HuH-7 (cell line): ENCODE results near the gene RNF186.
"Not testable (repeated sequence)": the region's sequence is repeated elsewhere in the genome, so short reads cannot be mapped to it uniquely, and the experiment has no call there.

Source experiments
- DNase-seq: peaks from one replicate; pipeline ENCODE4 v3.0.0; 2011; ENCODE audit warnings: low spot score

RNF186 gene, protein sequence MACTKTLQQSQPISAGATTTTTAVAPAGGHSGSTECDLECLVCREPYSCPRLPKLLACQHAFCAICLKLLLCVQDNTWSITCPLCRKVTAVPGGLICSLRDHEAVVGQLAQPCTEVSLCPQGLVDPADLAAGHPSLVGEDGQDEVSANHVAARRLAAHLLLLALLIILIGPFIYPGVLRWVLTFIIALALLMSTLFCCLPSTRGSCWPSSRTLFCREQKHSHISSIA

DNA sequence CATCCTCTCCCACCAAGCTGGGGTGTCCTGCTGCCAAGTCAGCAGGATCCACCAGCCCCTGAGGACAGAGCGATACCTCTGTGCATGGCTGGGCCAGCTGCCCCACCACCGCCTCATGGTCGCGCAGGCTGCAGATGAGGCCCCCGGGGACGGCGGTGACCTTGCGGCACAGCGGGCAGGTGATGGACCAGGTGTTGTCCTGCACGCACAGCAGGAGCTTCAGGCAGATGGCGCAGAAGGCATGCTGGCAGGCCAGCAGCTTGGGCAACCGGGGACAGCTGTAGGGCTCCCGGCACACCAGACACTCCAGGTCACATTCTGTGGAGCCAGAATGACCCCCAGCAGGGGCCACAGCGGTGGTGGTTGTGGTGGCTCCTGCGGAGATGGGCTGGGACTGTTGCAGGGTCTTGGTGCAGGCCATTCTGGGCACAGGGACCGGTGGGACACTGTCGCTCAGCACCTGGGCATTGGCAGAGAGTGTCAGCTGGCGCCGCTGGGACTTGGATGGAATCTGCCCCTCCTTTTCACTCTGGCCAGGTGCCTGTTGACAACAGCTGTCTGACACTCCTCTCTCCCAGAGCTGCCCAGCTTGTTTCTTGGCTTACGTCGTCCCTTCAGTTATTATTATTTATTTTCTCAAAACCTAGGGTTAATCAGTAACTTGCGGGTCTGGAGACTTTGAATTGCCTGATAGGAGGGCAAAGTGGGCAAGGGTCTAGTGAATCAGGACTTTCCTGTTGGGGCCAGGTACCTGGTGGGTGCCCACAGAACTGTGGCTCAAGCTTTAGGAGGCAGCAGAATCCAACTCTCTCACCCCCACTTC lies at the start of gene RNF186:
TSS of gene RNF186 (minus strand) at position 603 of the 823 bp plus-strand sequence. CDS start at position 421, 182 bp downstream.
- no peak for DNase-seq

DNA sequence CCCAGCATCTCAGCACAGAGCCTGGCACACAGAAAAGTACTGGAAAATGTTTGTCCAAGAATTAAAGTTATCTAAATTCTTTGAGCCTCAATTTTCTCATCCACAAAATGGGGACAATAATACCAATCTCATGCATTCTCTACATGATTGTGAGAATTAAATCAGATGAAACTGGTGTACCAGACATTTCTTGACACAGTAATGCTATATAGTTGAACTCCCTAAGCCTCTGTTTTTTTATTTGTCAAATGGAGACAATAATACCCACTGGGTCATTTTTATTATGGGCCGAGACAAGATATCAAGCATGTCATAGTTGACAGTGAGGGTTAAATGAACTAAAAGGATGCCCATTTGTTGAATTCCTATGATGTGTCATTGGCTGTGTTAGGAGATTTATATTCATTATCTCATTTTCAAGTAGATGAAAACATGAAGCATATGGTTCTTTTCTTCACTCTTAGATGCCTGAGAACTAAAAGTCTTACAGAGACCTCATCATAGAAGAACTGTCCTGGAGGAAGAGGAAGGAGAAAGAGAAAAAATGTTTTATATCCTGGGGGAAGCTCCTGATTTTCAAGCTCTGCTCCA lies 49.6 kb upstream of the RNF186 start:
- DNase-seq = no peak

DNA sequence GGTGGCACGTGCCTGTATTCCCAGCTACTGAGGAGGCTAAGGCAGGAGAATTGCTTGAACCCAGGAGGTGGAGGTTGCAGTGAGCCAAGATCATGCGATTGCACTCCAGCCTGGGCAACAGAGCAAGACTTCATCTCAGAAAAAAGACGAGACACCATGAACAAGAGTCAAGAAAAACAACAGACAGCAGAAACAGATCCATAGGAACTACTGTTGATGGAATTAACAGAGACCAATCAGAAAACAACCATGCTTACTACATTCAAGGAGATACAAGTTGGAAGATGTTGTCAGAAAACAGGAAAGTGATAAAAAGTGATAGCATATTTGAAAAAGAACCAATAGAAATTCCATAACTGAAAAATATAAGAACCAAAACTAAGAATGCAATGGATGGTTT lies 47.9 kb upstream of the RNF186 start:
- DNase-seq = no peak

DNA sequence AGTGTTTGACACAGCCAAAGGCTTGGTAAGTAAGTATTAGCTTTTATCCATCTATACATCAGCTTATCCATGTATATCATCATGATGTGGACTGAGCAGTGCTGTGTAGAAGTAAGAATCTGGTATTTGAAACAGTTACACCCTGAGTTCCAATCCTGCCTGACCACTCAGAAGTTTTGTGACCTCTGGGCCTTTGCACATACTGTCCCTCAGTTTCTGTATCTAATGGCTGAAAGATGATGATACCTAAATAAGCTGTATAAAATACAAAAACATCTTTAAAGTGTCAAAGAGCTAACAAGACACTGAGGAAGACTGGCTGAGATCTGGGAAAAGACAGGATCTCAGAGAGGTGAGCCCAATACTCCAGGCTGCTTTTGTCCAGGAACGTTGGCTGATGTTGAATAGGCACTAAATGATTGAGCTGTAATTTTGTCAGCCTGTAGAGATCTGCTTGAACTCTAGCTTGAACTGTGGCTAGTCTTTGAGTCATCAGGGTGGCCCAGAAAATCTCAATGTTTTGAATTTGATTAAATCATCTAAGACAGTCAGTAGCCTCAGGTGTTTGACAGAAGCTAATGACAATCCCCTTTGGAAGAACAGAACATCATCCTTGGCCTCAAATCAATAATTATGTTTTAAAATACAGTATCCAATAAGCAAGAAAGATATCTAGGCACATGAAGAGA lies 46.9 kb upstream of the RNF186 start:
- no peak for DNase-seq

DNA sequence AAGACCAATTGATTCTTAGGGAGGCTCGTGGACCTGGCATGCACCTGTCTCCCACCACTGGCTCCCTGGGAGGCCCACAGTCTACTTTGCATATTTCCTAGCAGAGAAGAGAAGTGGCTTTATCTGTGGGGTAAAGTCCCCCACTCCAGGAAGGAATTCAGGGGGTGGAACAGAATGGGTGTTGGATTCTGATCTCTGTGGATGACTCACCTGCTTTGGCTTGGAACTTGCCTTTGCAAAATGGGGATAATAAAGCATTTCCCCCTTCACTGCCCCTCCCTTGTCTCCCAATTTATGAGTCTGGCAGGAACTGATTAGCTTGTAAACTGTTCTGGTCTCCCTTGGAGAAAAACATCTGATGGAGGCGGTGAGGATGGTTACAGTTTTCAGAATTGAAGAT lies 46.0 kb upstream of the RNF186 start:
- DNase-seq = no peak

DNA sequence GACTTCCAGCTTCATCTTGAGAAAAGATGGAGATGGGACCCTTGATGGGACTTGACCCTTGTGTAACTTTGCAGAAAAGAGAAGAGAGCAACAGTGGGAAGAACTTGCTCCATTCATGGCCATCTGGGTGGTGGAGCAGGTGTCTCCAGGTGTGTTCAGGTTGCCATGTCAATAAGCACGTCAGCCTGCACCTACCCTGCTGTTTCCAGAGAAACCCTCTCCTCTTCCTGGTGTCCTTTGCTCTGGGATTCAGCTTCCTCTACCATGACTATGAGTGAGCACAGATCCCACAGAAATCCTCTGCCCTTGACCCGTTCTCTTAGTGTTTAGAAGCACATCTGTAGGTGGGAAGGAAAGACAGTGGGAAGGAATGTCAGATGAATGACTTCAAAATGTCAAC lies 45.3 kb upstream of the RNF186 start:
- DNase-seq = no peak

DNA sequence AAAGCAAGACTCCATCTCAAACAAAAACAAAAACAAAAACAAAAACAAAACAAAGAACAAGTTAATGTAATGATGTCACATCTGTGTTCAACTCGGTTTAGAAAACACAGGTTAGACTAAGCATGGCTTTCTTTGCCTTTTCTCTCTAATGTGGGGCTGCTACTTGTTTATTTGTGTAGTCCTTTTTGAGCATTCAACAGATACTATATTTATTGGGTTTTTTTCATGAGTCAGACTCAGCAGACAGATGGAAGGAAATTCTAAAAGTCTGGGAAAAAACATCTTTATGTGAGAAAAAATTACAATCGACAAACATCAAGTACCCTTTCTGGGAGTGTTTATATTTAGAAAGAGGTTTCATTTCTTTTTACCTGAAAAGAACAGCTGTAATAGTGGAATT lies 44.8 kb upstream of the RNF186 start:
- DNase-seq = no peak

DNA sequence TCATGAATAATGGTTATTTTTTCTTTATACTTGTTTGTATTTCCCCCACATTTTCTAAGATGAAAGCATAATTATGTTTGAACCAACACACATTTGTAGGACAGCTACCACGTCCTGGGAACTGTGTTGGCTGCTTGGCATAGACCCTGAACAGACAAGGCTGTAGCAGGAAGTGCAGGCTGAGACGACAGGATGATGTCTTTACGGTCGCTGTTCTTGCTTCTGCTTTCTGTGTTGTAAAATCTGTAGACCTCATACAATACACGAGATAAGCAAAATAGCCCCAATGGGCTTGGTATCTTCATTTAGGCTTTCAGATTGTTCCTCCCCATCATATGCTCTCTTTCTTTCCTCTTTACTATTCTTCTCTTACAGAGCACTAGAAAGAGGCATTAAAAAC lies 43.8 kb upstream of the RNF186 start:
- DNase-seq = no peak

DNA sequence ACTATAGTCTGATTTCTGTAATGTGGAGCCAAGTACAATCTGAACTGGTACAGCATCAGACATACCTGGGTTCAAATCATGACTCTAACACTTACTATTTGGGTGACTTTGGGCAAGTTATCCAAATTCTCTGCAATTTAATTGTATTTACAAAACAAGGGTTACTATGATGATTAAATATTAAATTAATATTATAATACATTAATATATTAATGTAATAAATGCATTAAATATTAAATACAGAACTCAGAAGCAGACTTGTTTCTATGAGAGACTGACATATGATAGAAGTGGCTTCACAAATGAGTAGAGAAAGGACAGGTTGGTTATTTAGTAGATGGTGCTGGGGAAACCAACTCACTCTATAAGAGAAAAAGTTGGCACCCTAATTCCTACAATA lies 39.8 kb upstream of the RNF186 start:
- DNase-seq = no peak

DNA sequence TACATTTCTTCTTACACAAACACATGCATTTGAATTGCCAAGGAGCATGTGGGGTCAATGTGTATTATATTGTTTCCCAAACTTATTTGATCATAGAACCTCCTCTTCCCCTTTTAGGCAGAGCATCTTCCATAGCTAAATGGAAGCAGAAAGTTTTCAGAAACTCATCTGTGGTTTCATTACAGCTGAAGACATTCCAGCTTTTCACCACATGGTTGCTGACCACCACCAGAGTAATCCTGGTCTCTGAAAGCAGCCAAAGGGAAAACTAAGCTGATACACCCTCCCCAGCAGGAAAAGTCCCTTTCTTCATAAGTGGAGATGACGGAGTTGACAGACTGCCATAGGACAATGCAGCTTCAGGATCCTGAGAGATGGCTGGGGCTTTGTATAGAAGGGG lies 37.0 kb upstream of the RNF186 start:
- DNase-seq = no peak

DNA sequence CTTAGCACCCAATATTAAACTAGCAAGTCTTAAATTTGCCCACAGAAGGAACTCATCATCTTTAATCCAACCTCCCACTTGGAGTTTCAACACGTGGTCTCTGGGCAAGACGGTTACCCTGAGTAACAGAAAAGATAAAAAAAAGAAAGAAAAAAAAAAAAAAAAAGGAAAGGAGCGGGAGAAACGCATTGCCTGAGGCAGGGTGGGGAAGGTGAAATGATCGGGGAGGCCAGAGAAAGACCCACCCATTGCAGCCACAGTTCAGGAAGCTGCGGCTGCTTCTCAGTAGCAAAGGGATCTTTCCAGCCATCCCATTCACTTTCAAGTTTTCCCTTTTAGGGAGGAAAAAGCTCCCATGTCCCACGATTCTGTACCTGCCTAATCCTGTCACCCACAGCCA lies 35.1 kb upstream of the RNF186 start:
- DNase-seq = no peak

DNA sequence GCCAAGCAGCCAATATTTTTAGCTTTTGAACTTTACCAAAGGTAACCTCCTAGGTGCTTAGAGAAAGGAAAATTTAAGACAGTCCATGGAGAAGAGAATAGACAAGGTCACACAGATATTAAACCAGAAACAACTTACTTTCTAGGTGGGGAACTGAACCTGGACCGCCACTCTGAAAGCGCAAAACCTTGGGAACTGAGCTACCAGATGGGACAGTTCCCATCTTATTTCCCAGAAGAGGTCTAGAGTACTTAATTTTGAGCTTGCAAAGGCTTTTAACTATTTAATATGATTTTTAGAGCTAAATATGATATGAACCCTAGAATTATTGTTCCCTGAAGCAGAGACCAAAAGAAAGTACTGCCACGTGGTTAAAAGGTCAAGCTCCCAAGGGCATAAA lies 34.2 kb upstream of the RNF186 start:
- DNase-seq = not testable (repeated sequence)

DNA sequence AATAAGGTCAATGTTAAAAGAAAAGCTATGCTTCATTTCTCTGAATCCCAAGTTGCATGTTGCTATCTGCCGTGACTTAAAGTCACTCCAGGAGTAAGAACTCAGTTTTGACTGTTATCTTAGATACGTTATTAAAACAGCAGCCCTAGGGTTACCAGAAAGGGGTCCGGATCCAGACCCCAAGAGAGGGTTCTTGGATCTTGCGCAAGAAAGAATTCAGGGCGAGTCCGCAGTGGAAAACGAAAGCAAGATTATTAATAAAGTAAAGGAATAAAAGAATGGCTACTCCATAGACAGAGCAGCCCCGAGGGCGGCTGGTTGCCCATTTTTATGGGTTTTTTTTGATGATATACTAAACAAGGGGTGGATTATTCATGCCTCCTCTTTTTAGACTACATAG lies 32.3 kb upstream of the RNF186 start:
- not testable (repeated sequence) for DNase-seq

DNA sequence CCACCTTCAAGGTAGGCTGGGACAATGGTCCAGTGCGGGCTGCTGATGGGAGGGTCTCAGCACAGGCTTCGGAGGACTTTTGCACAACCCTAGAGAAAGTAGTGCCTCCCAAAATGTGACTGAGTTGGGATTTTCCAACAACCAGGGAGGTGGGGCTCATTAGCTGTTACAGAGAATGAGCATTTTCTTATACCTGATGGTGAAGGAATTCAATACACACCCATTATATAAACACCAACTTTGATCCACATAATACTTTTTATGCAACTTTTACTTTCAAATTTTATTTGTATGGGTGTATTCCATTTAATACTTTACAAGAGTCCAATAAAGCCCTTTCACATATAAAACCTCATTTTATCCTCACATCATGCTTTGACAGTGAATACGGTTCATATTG lies 31.3 kb upstream of the RNF186 start:
- DNase-seq = no peak

DNA sequence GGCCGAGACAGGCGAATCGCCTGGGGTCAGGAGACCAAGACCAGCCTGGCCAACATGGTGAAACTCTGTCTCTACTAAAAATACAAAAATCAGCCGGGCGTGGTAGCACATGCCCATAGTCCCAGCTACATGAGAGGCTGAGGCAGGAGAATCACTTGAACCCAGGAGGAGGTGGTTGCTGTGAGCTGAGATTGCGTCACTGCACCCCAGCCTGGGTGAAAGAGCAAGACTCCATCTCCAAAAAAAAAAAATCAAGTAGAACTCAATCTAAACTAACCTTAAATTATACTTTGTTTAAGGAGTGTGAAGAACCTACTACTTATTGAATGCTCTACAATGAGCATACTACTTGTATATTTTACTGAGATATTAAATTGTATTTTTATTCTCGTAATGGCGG lies 30.5 kb upstream of the RNF186 start:
- DNase-seq = no peak

DNA sequence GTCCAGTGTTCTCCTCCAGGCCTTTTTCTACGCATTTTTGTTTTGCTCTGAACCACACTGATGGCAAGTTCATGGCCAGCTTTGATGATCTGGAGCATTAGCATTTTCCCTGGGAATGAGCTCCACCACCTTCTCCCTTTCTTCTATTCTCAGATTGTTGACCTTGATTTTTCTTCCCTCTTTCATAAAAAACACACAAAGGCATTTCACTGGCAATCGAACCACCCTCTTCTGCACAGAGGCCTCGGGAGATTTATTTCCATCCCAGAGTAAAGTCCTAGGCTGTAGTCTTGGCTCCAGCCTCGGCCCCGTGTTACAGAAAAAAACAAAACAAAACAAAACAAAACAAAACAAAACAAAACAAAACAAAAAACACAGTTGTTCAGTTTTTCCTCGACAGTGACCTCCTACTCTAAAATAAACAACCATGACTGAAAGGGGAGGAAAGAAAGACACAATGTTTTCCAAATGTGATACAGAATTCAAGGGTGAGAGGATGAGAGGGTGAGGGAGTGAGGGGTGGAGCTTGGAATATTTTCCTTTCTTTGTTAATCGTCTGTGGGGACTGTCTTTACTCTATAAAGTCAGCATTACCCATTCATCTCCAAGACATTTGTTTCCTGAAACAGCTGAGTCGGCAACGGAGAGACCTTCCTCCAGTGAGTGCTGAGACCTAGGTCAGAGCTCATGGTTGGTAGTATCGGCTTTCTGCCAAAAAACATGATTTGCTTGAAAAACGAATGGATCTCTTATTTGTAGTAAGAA lies 29.8 kb upstream of the RNF186 start:
- no peak for DNase-seq

DNA sequence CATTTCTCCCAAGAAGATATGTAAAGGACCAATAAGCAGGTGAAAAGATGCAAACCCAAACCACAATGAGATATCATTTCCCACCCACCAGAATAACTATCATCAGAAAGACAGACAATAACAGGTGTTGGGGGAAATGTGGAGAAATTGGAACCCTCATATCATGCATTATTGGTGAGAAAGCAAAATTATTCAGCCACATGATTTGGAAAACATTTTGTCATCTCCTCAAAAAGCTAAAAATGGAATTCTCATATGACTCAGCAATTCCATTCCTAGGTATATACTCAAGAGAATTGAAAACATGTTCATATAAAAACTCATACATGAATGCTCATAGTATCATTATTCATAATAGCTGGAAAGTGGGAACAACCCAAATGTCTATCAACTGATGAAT lies 25.1 kb upstream of the RNF186 start:
- DNase-seq = no peak

DNA sequence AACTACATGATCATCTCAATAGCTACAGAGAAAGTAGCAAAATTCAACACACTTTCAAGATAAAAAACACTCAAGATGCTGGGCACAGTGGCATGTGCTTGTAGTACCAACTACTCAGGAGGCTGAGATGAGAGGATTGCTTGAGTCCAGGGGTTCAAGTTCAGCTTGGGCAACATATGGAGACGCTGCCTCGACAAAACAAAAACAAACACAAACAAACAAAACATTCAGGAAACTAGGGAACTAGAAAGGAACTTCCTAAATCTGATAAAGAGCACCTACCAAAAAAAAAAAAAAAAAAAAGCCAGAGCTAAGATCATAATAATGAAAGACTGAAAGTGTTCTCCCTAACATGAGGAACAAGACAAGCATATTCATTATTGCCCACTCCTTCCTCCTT lies 22.8 kb upstream of the RNF186 start:
- DNase-seq = no peak

DNA sequence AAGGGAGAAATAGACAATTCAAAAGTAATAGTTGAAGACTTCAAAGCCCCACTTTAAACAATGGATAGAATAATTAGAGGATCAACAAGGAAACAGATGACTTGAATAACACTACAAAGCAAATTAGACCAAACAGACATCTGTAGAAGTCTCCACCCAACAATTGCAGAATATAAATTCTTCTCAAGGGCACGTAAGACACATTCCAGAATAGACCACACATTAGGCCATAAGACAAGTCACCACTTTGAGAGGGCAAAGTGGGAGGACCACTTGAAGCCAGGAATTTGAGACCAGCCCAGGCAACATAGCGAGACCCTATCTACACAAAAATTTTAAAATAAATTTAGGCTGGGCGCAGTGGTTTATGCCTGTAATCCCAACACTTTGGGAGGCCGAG lies 20.5 kb upstream of the RNF186 start:
- DNase-seq = no peak

DNA sequence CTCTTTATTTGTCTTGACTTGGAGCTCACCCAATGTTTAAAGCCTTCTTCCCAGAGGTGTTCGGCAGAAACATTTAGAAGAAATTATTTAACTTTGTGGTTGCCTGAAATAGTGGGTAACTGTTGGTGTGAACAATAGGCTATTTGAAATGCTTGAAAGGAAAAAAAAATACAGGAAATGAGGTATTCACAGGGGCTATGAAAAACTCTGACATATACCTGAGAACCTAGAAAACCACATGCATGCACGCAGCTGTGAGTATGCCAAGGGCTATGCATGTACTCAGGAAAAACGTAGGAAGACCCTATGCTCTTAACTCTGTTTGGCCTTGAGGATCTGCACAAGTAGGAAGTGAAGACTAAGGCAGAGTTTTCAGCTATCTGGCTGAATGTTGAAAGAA lies 16.4 kb upstream of the RNF186 start:
- no peak for DNase-seq

DNA sequence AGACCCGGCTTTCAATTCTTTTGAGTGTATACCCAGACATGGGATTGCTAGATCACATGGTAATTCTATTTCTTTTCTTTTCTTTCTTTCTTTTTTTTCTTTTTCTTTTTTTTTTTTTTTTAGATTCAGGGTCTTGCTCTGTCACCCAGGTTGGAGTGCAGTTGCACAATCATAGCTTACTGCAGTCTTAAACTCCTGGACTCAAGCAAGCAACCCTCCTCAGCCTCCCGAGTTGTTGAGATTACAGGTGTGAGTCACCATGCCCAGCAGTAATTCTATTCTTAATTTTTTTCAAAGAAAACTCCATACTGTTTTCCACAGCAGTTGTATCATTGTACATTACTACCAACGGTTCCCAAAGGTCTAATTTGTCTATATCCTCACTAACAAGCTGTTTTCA lies 13.5 kb upstream of the RNF186 start:
- DNase-seq = no peak

DNA sequence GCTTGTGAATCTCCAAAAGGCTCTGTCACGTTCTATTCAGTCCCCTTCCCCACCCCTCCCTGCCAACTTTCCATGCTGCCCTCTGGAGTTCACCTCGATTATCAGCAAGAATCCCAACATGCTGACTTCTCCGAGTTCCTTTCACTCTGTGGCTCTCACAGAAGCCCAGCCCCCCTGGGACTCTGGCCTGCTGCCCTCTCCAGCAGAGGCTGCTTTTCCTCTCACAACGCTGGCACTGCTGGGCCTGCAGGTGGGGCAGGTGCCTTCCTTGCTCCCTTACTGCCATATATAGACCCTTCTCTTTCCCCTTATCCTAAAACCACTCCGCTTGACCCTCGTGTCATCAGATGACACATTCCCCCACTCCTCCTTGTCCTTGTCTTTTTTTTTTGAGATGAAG lies 10.2 kb upstream of the RNF186 start:
- peak; percentile 33 for DNase-seq
